ENCODE data around the gene PPM1M.

PPM1M gene

GRCh38 chr3:52215351-52215750 lies 30.2 kb upstream of the PPM1M start:
- in situ Hi-C loops (cut with MboI; ENCODE audit: low sequenced_read_pairs) = no loop called here

GRCh38 chr3:52216585-52217408 lies 28.8 kb upstream of the PPM1M start:
- in situ Hi-C loops (cut with MboI; ENCODE audit: low sequenced_read_pairs) = no loop called here

- in situ Hi-C loops (cut with MboI; ENCODE audit: low sequenced_read_pairs) = no loop called here
Measured at GRCh38 chr3:52217409-52217805, 28.2 kb upstream of the PPM1M start.

GRCh38 chr3:52218026-52218425 lies 27.5 kb upstream of the PPM1M start:
- in situ Hi-C loops (cut with MboI; ENCODE audit: low sequenced_read_pairs) = no loop called here

- in situ Hi-C loops (cut with MboI; ENCODE audit: low sequenced_read_pairs) = no loop called here
Measured at GRCh38 chr3:52218454-52218853, 27.1 kb upstream of the PPM1M start.

GRCh38 chr3:52218937-52219650 lies 26.5 kb upstream of the PPM1M start:
- in situ Hi-C loops (cut with MboI; ENCODE audit: low sequenced_read_pairs) = no loop called here

- in situ Hi-C loops (cut with MboI; ENCODE audit: low sequenced_read_pairs) = no loop called here
Measured at GRCh38 chr3:52220380-52221026, 25.1 kb upstream of the PPM1M start.

GRCh38 chr3:52221141-52221562 lies 24.4 kb upstream of the PPM1M start:
- in situ Hi-C loops (cut with MboI; ENCODE audit: low sequenced_read_pairs) = no loop called here

GRCh38 chr3:52221563-52222318 lies 23.8 kb upstream of the PPM1M start:
- in situ Hi-C loops (cut with MboI; ENCODE audit: low sequenced_read_pairs) = no loop called here

- in situ Hi-C loops (cut with MboI; ENCODE audit: low sequenced_read_pairs) = no loop called here
Measured at GRCh38 chr3:52222319-52223221, 23.0 kb upstream of the PPM1M start.

- in situ Hi-C loops (cut with MboI; ENCODE audit: low sequenced_read_pairs) = no loop called here
Measured at GRCh38 chr3:52223449-52224408, 21.8 kb upstream of the PPM1M start.

- in situ Hi-C loops (cut with MboI; ENCODE audit: low sequenced_read_pairs) = no loop called here
Measured at GRCh38 chr3:52225452-52226228, 19.9 kb upstream of the PPM1M start, which contains the start of gene TLR9. TLR9 (minus strand) TSS chr3:52225645; CDS start chr3:52225529, 116 bp downstream.

- in situ Hi-C loops (cut with MboI; ENCODE audit: low sequenced_read_pairs) = no loop called here
Measured at GRCh38 chr3:52226229-52226817, 19.2 kb upstream of the PPM1M start.

- in situ Hi-C loops (cut with MboI; ENCODE audit: low sequenced_read_pairs) = no loop called here
Measured at GRCh38 chr3:52227117-52227516, 18.4 kb upstream of the PPM1M start.

GRCh38 chr3:52227766-52228165 lies 17.8 kb upstream of the PPM1M start:
- in situ Hi-C loops (cut with MboI; ENCODE audit: low sequenced_read_pairs) = no loop called here

GRCh38 chr3:52228266-52228665 lies 17.3 kb upstream of the PPM1M start:
- in situ Hi-C loops (cut with MboI; ENCODE audit: low sequenced_read_pairs) = no loop called here

- in situ Hi-C loops (cut with MboI; ENCODE audit: low sequenced_read_pairs) = no loop called here
Measured at GRCh38 chr3:52228751-52229291, 16.7 kb upstream of the PPM1M start.

Data from HL-60/S4 treated with phorbol 12-myristate 13-acetate at 8.2 ng/mL for 4 days and 3 days (cell line).